ENCODE results near the gene SLC46A2. TPM values are rescaled to one million over a fixed set of nuclear protein-coding genes. Genes with fewer than 3 reads are reported as not detected.
A peak's percentile ranks its signal among the peaks of the same experiment; 100 is the strongest.

SLC46A2 gene
- total and polyA plus RNA-seq, 2 donors (not counting 1 experiment from before 2014, with no cell fraction given): not detected

GRCh38 chr9:112860451-112860850 is 30.2 kb downstream of the SLC46A2 start:
- H3K27ac ChIP-seq (ENCODE audit: insufficient read depth, low read length): no peak overlapping the region
- no peak overlapping the region for H3K9ac ChIP-seq (ENCODE audit: insufficient read depth, low read length)
- H3K4me3 ChIP-seq (replicated peaks in 1 of 4; ENCODE audit: control extremely low read depth in 1 of 4, insufficient read depth in 1 of 4, low read depth in 3 of 4, low read length in 4 of 4): no peak overlapping the region
- TF ChIP-seq CTCF (conservative IDR thresholded peaks at IDR 0.05 in 1 of 2, IDR thresholded peaks at IDR 0.05 in 1 of 2; ENCODE audit: low read depth in 1 of 2, low read length in 2 of 2) (no peak), EZH2 (IDR thresholded peaks at IDR 0.05; ENCODE audit: low read length, missing control alignments) (no peak)
- peaks cover 7% of the 10 kb centered on the region for H3K4me1 ChIP-seq (ENCODE audit: control insufficient read depth, extremely low read depth, insufficient read depth, low read length)
- no peak for DNase-seq (ENCODE audit: low read depth in 2 of 2)
- no peaks in the 10 kb centered on the region for H4K20me1 ChIP-seq (ENCODE audit: control insufficient read depth, extremely low read depth, insufficient read depth, low read length)
- H2AFZ ChIP-seq (ENCODE audit: low read length): no peak overlapping the region
- H3K4me2 ChIP-seq (ENCODE audit: extremely low read depth, insufficient read depth, low read length): no peak overlapping the region
- H3K27me3 ChIP-seq (ENCODE audit: control insufficient read depth, insufficient read depth, low read length): no peaks in the 10 kb centered on the region
- no peaks in the 10 kb centered on the region for H3K9me3 ChIP-seq (ENCODE audit: control insufficient read depth, insufficient read depth, low read depth, low read length)
- no peaks in the 10 kb centered on the region for H3K36me3 ChIP-seq (ENCODE audit: control insufficient read depth, insufficient read depth, low read length)
- H3K79me2 ChIP-seq (ENCODE audit: control insufficient read depth, insufficient read depth, low read length): no peaks in the 10 kb centered on the region

GRCh38 chr9:112858625-112859147 is 32.0 kb downstream of the SLC46A2 start:
- peaks cover 7% of the 10 kb centered on the region for H3K4me1 ChIP-seq (ENCODE audit: control insufficient read depth, extremely low read depth, insufficient read depth, low read length)
- no peaks in the 10 kb centered on the region for H3K79me2 ChIP-seq (ENCODE audit: control insufficient read depth, insufficient read depth, low read length)
- no peak overlapping the region for H3K9ac ChIP-seq (ENCODE audit: insufficient read depth, low read length)
- TF ChIP-seq CTCF (conservative IDR thresholded peaks at IDR 0.05 in 1 of 2, IDR thresholded peaks at IDR 0.05 in 1 of 2; ENCODE audit: low read depth in 1 of 2, low read length in 2 of 2): no peak
- no peak for TF ChIP-seq EZH2 (IDR thresholded peaks at IDR 0.05; ENCODE audit: low read length, missing control alignments)
- no peak overlapping the region for H2AFZ ChIP-seq (ENCODE audit: low read length)
- H3K4me3 ChIP-seq (replicated peaks in 1 of 4; ENCODE audit: control extremely low read depth in 1 of 4, insufficient read depth in 1 of 4, low read depth in 3 of 4, low read length in 4 of 4): no peak overlapping the region
- no peaks in the 10 kb centered on the region for H4K20me1 ChIP-seq (ENCODE audit: control insufficient read depth, extremely low read depth, insufficient read depth, low read length)
- H3K27ac ChIP-seq (ENCODE audit: insufficient read depth, low read length): no peak overlapping the region
- H3K36me3 ChIP-seq (ENCODE audit: control insufficient read depth, insufficient read depth, low read length): no peaks in the 10 kb centered on the region
- H3K4me2 ChIP-seq (ENCODE audit: extremely low read depth, insufficient read depth, low read length): no peak overlapping the region
- no peaks in the 10 kb centered on the region for H3K27me3 ChIP-seq (ENCODE audit: control insufficient read depth, insufficient read depth, low read length)
- H3K9me3 ChIP-seq (ENCODE audit: control insufficient read depth, insufficient read depth, low read depth, low read length): no peaks in the 10 kb centered on the region
- peak in 1 of 2 donors; percentile 45 for DNase-seq (ENCODE audit: low read depth in 2 of 2)

GRCh38 chr9:112858005-112858404 is 32.7 kb downstream of the SLC46A2 start:
- TF ChIP-seq CTCF (conservative IDR thresholded peaks at IDR 0.05 in 1 of 2, IDR thresholded peaks at IDR 0.05 in 1 of 2; ENCODE audit: low read depth in 1 of 2, low read length in 2 of 2): no peak
- TF ChIP-seq EZH2 (IDR thresholded peaks at IDR 0.05; ENCODE audit: low read length, missing control alignments): no peak
- Histone ChIP-seq H3K27ac (ENCODE audit: insufficient read depth, low read length) (no peak overlapping the region), H2AFZ (ENCODE audit: low read length) (no peak overlapping the region), H3K4me1 (ENCODE audit: control insufficient read depth, extremely low read depth, insufficient read depth, low read length) (peaks cover 6% of the 10 kb centered on the region), H3K4me3 (replicated peaks in 1 of 4; ENCODE audit: control extremely low read depth in 1 of 4, insufficient read depth in 1 of 4, low read depth in 3 of 4, low read length in 4 of 4) (no peak overlapping the region), H3K9me3 (ENCODE audit: control insufficient read depth, insufficient read depth, low read depth, low read length) (no peaks in the 10 kb centered on the region), H3K27me3 (ENCODE audit: control insufficient read depth, insufficient read depth, low read length) (no peaks in the 10 kb centered on the region), H3K79me2 (ENCODE audit: control insufficient read depth, insufficient read depth, low read length) (no peaks in the 10 kb centered on the region), H3K36me3 (ENCODE audit: control insufficient read depth, insufficient read depth, low read length) (no peaks in the 10 kb centered on the region), H3K9ac (ENCODE audit: insufficient read depth, low read length) (no peak overlapping the region), H4K20me1 (ENCODE audit: control insufficient read depth, extremely low read depth, insufficient read depth, low read length) (no peaks in the 10 kb centered on the region), H3K4me2 (ENCODE audit: extremely low read depth, insufficient read depth, low read length) (no peak overlapping the region)
- DNase-seq (ENCODE audit: low read depth in 2 of 2): no peak
